WI38 (cell line): ENCODE results near the gene BIRC7.
A peak's percentile ranks its signal among the peaks of the same experiment; 100 is the strongest.
"Not testable (repeated sequence)": the region's sequence is repeated elsewhere in the genome, so short reads cannot be mapped to it uniquely, and the experiment has no call there.

ENCODE experiments used
- H3K4me3 ChIP-seq: 2 replicates; pipeline ENCODE4 v1.5.1; 2011; ENCODE audit warnings: low read depth, mild to moderate bottlenecking, control low read depth, low read length
- CTCF ChIP-seq: IDR thresholded peaks from 2 replicates; pipeline ENCODE4 v1.5.1; 2012; ENCODE audit warnings: low read depth, mild to moderate bottlenecking, control low read depth, low read length

The BIRC7 gene

GRCh38 chr20:63220696-63221399, 14.9 kb upstream of the BIRC7 start:
- TF ChIP-seq CTCF: no peak
- no peak overlapping the region for H3K4me3 ChIP-seq

GRCh38 chr20:63221400-63222053, 14.2 kb upstream of the BIRC7 start:
- H3K4me3 ChIP-seq: not testable (repeated sequence)

- no peak for TF ChIP-seq CTCF
- H3K4me3 ChIP-seq: no peak overlapping the region
These were observed 13.2 kb upstream of the BIRC7 start for GRCh38 chr20:63222541-63222940.

- TF ChIP-seq CTCF: peak; percentile 83
These were observed 12.4 kb upstream of the BIRC7 start for GRCh38 chr20:63223121-63223825.

DNA sequence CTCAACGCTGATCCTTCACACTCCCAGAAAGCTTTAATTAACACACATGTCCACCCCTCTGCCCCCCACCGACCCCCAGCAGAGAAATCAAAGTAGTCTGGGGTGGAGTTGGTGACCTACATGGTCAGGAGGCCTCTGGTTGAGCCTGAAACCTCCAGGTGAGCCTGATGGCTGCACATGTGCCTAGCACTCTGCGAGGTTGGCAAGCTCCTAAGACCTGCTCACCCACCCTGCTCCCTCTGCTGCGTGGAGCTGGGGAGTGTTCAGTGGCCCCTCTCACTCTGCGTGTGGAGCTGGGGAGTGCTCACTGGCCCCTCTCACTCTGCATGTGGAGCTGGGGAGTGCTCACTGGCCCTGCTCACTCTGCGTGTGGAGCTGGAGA, 11.9 kb upstream of the BIRC7 start:
- TF ChIP-seq CTCF: no peak
- H3K4me3 ChIP-seq: no peak overlapping the region

More at GRCh38 chr20:63223121-63223825, 12.4 kb upstream of the BIRC7 start:
- H3K4me3 ChIP-seq: no peak overlapping the region

GRCh38 chr20:63224412-63225081, 11.2 kb upstream of the BIRC7 start:
- TF ChIP-seq CTCF: peak; percentile 23
- H3K4me3 ChIP-seq: no peak overlapping the region

DNA sequence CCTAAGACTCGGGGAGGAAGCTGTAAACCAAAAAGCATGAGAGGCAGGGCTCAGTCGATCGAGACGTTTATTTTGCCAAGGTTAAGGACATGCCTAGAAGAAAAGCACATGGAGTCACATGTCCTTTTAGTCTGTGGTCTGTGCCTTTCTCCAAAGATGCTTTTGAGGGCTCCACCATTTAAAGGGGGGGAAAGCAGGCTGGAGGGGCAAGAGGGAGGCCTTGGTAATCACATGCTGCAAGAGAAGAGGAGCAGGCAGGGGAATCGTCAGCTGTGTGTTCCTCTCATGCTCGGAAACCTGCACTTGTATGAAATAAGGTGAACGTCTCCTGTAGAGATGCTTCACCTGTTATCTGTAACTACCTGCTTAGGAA, 10.6 kb upstream of the BIRC7 start:
- TF ChIP-seq CTCF: no peak
- no peak overlapping the region for H3K4me3 ChIP-seq
